ENCODE measurements around the gene ZNRD2. TPM values are rescaled to one million over a fixed set of nuclear protein-coding genes. Genes with fewer than 3 reads are reported as not detected.
A peak's percentile ranks its signal among the peaks of the same experiment; 100 is the strongest.

ZNRD2 gene
- total RNA-seq, 4 donors from 2014 or later, result 28.2 to 79.1 (median 41.3) TPM

DNA sequence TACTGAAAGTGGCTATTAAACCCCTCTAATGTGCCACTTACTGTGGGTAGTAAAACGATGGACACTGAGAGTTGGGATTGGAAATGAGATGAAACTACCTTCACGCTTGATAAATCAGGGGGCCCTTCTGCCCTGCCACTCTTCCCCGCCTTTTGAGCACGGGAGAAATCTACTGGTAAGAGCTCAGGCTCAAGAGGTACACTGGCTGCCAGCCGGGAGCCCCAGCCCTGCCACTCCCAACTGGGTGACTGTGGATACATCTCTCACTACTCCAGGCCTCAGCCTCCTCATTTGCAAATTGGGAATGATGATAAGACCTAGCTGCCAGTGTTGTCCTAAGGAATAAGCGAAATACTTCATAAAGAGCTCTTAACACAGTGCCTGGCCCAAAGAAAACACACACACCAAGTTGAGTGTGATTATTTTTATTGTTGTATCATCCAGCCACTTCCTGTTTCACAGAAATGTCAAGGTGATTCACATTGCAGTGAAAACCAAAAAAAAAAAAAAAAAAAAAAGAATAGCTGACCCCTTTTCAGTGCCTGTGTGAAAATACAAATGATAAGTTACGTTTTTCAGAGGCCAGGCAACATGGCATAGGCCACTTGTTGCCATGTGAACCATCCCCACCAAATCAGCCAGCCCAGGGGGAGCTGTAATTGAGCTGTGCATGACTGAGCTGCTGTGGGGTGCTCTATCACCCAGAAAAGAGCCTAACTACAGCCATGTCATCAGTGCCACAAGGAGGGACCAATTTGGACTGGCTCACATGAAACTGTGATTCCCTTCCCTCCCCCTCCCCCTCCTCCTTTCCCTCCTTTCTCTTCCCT lies 4.4 kb upstream of the ZNRD2 start:
- H3K4me1 ChIP-seq, result peaks cover 39 to 50% of the 10 kb centered on the region in 2 donors
- no peak overlapping the region for H3K4me3 ChIP-seq (replicated peaks in 1 of 3)
- DNase-seq, result peak; percentile 85 to 94
- H3K27ac ChIP-seq, result peak overlapping the region; percentile 52 to 69 (median 59)
- no peaks in the 10 kb centered on the region for H3K36me3 ChIP-seq
- H3K9me3 ChIP-seq, result no peaks in the 10 kb centered on the region
- H3K27me3 ChIP-seq, result no peaks in the 10 kb centered on the region
- intact Hi-C loops (cut with DNase I), result no loop called here
- no peak for TF ChIP-seq POLR2A (IDR thresholded peaks at IDR 0.05)
- WGBS, 2 donors, result 12 to 27% methylated on average over 7 of the region's 7 CpGs

DNA sequence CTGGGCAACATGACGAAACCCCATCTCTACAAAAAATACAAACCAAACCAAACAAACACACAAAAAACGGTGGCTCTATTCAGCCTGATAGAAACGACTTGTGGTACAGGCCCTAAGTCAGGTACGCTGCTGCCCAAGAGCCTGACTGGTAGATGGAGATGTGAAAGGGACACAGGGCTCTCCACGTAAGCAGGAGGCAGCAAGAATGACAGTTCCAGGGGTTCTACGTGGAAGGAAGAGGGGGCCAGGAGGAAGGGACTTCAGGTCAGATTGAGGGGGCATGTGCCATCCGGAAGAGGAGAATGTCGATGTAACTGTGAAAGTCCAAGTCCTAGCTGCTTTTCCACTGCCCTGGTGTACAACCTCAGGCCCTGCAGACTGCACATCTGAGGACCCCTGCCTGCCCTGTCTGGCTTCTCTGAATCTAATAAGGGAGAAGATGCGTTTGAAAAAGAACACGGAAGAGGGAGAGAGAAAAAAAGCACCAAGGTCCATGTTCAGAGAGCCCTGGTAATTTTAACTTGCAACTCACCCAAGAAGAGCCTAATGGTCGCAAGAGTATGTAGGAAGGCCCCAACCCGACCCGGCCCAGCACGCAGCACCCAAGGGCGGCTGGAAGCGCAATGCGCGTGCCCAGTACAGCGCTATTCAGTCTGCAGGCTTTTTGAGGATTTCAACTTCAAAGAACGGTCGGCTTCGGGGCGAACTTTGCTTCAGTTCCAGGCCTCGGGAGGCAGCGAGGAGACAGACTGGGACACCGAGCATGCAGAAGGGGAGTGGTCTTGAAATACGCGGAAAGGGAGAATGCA lies 909 bp upstream of the ZNRD2 start:
- peak overlapping the region; percentile 86 to 90 (median 90) for H3K27ac ChIP-seq
- peak overlapping the region; percentile 37 to 93 (median 91) for H3K4me3 ChIP-seq (replicated peaks in 1 of 3)
- peaks cover 59 to 72% of the 10 kb centered on the region in 2 donors for H3K4me1 ChIP-seq
- TF ChIP-seq, protein P1, sequence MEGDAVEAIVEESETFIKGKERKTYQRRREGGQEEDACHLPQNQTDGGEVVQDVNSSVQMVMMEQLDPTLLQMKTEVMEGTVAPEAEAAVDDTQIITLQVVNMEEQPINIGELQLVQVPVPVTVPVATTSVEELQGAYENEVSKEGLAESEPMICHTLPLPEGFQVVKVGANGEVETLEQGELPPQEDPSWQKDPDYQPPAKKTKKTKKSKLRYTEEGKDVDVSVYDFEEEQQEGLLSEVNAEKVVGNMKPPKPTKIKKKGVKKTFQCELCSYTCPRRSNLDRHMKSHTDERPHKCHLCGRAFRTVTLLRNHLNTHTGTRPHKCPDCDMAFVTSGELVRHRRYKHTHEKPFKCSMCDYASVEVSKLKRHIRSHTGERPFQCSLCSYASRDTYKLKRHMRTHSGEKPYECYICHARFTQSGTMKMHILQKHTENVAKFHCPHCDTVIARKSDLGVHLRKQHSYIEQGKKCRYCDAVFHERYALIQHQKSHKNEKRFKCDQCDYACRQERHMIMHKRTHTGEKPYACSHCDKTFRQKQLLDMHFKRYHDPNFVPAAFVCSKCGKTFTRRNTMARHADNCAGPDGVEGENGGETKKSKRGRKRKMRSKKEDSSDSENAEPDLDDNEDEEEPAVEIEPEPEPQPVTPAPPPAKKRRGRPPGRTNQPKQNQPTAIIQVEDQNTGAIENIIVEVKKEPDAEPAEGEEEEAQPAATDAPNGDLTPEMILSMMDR (IDR thresholded peaks at IDR 0.05), result no peak
- WGBS, 2 donors, result 10 to 11% methylated on average over 28 of the region's 28 CpGs
- no peaks in the 10 kb centered on the region for H3K27me3 ChIP-seq
- H3K36me3 ChIP-seq, result no peaks in the 10 kb centered on the region
- no peaks in the 10 kb centered on the region for H3K9me3 ChIP-seq
- no peak for DNase-seq
- intact Hi-C loops (cut with DNase I), result no loop called here

DNA sequence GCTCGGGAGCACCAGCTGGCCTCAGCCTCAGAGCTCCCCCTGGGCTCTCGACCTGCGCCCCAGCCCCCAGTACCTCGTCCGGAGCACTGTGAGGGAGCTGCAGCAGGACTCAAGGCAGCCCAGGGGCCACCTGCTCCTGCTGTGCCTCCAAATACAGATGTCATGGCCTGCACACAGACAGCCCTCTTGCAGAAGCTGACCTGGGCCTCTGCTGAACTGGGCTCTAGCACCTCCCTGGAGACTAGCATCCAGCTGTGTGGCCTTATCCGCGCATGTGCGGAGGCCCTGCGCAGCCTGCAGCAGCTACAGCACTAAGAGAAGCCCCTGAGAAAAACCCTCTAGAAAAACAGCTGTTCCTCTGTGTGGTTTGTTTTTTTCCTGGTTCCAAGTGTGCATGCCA lies 1.1 kb downstream of the ZNRD2 start:
- H3K27me3 ChIP-seq, result no peaks in the 10 kb centered on the region
- intact Hi-C loops (cut with DNase I), result no loop called here
- WGBS, 2 donors, result 73 to 77% methylated on average over 9 of the region's 9 CpGs
- H3K9me3 ChIP-seq, result no peaks in the 10 kb centered on the region
- H3K4me1 ChIP-seq, result peaks cover 58 to 68% of the 10 kb centered on the region in 2 donors
- H3K27ac ChIP-seq, result no peak overlapping the region
- H3K36me3 ChIP-seq, result no peaks in the 10 kb centered on the region
- peak overlapping the region in 1 of 3 donors; percentile 93 for H3K4me3 ChIP-seq (replicated peaks in 1 of 3)
- DNase-seq, result no peak
- no peak for TF ChIP-seq POLR2A (IDR thresholded peaks at IDR 0.05)
- TF ChIP-seq, protein P1 (IDR thresholded peaks at IDR 0.05), result no peak

DNA sequence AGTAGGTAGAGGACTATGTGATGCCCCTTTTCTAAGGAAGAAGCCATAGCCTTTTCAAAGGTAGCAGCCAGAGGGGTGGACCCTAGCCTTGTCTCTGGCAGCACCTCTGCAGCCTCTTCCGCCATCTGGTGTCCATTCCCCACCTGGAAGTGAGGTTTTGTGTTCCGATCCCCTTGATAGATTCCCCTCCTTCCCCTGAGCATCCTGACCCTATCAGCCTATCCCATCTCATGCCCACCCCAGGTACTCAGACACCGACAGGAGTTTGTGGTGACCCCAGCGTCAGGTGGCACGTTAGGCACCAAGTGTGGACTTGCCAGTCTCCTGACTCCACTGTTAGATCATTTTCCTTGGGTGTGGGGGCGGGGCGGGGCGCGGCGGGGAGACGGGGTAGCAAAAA lies 1.7 kb downstream of the ZNRD2 start:
- intact Hi-C loops (cut with DNase I), result loop anchor here (2.0 kb wide), 1 partner anchor 29 kb away; no protein-coding TSS in a partner anchor
- Histone ChIP-seq H3K36me3 (no peaks in the 10 kb centered on the region), H3K27me3 (no peaks in the 10 kb centered on the region), H3K4me1 (peaks cover 54 to 68% of the 10 kb centered on the region in 2 donors), H3K27ac (peak overlapping the region in 1 of 3 donors; percentile 49), H3K4me3 (replicated peaks in 1 of 3) (peak overlapping the region in 1 of 3 donors; percentile 62), H3K9me3 (no peaks in the 10 kb centered on the region)
- WGBS, 2 donors, result 10 to 13% methylated on average over 11 of the region's 11 CpGs
- TF ChIP-seq, protein P1 (IDR thresholded peaks at IDR 0.05), result peak in 4 of 6 experiments; percentile 10 to 22 (median 20)
- TF ChIP-seq POLR2A (IDR thresholded peaks at IDR 0.05), result no peak
- no peak for DNase-seq

DNA sequence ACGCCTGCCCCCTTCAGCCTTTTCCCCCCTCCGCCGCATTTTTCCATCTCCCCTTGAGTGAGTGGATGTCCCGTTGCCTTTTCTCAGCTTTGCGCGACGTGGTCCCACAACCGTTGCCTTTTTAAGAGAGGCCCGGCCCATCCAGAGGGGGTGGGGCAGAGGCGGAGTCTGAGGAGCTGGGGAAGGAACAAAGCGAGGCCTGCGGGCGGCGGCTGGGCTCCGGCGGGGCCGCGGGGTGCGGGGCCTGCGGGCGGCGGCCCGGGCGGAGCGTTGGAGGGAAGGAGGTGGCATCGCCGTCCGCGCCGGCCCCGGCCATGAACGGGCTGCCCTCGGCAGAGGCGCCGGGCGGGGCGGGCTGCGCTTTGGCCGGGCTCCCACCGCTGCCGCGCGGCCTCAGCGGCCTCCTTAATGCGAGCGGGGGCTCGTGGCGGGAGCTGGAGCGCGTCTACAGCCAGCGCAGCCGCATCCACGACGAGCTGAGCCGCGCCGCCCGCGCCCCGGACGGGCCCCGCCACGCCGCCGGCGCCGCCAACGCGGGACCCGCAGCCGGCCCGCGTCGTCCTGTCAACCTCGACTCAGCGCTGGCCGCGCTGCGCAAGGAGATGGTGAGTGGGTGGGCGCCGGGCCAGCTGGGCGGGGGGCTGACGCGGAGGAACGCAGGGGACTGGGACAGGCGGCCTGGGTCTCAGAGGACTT lies 2.2 kb downstream of the ZNRD2 start, which contains the start of gene FAM89B:
TSS of gene FAM89B (plus strand) at position 183 of the 696 bp plus-strand sequence. CDS start at position 315, 132 bp downstream.
- H3K27ac ChIP-seq, result peak within 1 kb of the TSS in 1 of 3 donors; percentile 81
- TF ChIP-seq, protein P1 (IDR thresholded peaks at IDR 0.05), result peak in 1 of 6 experiments; percentile 1
- TF ChIP-seq POLR2A (IDR thresholded peaks at IDR 0.05), result peak in 1 of 2 donors; percentile 74
- no peaks in the 10 kb centered on the region for H3K9me3 ChIP-seq
- intact Hi-C loops (cut with DNase I), result loop anchor here (2.0 kb wide), 1 partner anchor 30 kb away; no protein-coding TSS in a partner anchor
- peaks cover 52 to 71% of the 10 kb centered on the region in 2 donors for H3K4me1 ChIP-seq
- H3K4me3 ChIP-seq (replicated peaks in 1 of 3), result peak within 1 kb of the TSS in 2 of 3 donors; percentile 31 to 62
- H3K27me3 ChIP-seq, result no peaks in the 10 kb centered on the region
- peak; percentile 92 to 94 for DNase-seq
- 0% methylated on average over 40 to 46 of the region's 86 CpGs for WGBS, 2 donors
- H3K36me3 ChIP-seq, result no peaks in the 10 kb centered on the region
